NCI-H146 (cell line): ENCODE results near the gene ADM5.

Experiments used
- DNase-seq: peaks from one replicate; lab custom pipeline; 2025; lab: John Stamatoyannopoulos, UW

Gene ADM5

DNA sequence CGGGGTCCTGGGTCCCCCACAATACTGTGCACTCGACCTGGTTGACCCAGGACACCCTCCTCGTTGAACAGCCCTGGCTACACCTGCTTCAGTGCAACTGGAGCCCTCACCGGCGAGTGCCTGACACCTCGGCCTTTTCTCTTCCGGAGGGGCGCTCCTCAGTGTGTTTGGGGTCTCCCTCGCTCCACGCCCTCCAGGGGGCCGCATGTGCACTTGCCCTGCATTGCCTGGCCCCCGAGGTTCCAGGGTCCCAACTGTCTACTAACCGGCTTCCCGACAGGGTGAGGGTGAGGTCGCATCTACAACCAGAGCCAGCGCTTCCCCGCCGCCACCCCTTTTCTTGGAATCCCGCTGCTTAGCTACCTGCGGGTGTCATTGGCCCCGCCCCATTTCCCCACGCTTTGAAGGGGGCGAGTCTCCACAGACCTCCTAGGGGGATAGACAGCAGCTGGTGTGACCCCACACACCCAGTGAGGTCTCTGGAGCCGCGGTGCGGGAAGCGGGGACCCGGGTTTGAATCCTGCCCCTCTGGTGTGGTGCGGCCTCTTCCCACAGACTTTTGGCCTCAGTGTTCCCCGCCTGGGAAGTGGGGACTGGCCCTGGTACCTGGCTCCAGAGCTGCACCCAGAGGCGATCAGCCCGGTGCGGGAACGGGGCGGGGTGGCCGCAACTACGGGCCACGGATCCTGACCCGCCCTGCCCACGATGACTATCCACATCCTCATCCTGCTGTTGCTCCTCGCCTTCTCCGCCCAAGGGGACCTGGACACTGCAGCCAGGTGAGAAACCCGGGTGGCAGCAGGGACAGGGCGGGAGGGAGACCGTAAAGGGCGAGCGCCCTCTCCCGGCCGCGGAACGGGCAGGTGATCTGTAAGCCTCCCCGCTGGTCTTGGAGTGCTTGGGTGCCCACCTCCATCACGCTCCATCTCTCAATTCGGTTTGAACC lies at the start of gene ADM5:
Gene ADM5 (plus strand): TSS at position 462 of the 946 bp plus-strand sequence. CDS start 244 bp downstream, at position 706.
- DNase-seq, result peak; percentile 88

- DNase-seq, result peak; percentile 100
These were observed 49.1 kb upstream of the ADM5 start, which contains the start of gene RRAS for GRCh38 chr19:49640113-49640898. RRAS (minus strand) TSS chr19:49640143; CDS start chr19:49640098, 45 bp downstream.

GRCh38 chr19:49641688-49642491 lies 47.5 kb upstream of the ADM5 start, which contains the start of gene SCAF1:
SCAF1 (plus strand) TSS chr19:49642209; CDS start chr19:49645027, 2,818 bp downstream.
- peak; percentile 100 for DNase-seq

- DNase-seq, result no peak
These were observed 46.8 kb upstream of the ADM5 start for GRCh38 chr19:49642492-49643035.

DNA sequence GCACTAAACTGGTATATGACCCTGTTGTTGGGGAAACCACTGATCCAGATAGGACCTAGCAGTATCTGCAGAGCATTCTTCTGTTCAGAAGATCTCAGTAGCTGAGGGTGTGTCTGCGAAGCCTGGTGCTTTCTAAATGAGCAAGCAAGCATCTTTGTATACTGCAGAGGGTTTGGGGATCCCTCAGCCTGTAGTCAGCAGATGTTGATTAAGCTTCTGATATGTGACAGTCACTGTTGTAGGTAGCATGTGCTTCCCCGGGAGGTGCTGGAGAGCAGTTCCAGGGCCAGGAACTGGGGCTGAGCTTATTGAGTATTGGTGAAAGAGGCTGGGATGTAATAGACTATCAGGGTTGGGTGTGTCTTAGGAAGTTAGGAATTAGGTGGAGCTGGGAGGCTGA lies 45.9 kb upstream of the ADM5 start:
- no peak for DNase-seq

GRCh38 chr19:49645592-49645991 lies 43.8 kb upstream of the ADM5 start:
- no peak for DNase-seq

GRCh38 chr19:49645995-49646394 lies 43.4 kb upstream of the ADM5 start:
- DNase-seq, result no peak

GRCh38 chr19:49646586-49646985 lies 42.8 kb upstream of the ADM5 start:
- no peak for DNase-seq

DNA sequence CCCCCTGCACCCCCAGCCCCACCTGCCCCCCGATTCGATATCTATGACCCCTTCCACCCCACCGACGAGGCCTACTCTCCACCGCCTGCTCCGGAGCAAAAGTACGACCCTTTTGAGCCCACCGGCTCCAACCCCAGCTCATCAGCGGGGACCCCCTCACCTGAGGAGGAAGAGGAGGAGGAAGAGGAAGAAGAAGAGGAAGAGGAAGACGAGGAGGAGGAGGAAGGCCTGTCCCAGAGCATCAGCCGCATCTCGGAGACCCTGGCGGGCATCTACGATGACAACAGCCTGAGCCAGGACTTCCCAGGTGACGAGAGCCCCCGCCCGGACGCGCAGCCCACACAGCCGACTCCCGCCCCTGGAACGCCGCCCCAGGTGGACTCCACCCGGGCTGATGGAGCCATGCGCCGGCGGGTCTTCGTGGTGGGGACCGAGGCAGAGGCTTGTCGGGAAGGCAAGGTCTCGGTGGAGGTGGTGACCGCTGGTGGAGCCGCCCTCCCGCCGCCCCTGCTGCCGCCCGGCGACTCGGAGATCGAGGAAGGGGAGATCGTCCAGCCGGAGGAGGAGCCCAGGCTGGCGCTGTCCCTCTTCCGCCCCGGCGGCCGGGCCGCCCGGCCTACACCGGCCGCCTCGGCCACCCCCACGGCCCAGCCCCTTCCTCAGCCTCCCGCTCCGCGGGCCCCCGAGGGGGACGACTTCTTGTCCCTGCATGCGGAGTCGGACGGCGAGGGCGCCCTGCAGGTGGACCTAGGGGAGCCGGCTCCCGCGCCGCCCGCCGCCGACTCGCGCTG lies 38.2 kb upstream of the ADM5 start:
- no peak for DNase-seq

- no peak for DNase-seq
These were observed 37.4 kb upstream of the ADM5 start for GRCh38 chr19:49651820-49652550.

DNA sequence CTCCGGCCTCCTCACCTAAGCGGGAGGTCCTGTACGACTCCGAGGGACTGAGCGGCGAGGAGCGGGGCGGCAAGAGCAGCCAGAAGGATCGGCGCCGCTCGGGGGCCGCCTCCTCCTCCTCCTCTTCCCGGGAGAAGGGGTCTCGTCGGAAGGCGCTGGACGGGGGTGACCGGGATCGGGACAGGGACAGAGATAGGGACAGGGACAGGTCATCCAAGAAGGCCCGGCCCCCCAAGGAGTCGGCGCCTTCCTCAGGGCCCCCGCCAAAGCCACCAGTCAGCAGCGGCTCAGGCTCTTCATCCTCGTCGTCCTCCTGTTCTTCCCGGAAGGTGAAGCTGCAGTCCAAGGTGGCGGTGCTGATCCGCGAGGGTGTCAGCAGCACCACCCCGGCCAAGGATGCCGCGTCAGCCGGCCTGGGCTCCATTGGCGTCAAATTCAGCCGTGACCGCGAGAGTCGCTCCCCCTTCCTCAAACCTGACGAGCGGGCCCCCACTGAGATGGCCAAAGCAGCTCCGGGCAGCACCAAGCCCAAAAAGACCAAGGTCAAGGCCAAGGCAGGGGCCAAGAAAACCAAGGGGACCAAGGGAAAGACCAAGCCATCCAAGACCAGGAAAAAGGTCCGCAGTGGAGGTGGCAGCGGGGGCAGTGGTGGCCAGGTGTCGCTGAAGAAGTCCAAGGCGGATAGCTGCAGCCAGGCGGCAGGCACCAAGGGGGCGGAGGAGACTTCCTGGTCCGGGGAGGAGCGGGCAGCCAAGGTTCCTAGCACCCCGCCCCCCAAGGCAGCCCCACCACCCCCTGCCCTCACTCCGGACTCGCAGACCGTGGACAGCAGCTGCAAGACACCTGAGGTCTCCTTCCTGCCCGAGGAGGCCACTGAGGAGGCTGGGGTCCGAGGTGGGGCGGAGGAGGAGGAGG lies 36.6 kb upstream of the ADM5 start:
- DNase-seq, result no peak

DNA sequence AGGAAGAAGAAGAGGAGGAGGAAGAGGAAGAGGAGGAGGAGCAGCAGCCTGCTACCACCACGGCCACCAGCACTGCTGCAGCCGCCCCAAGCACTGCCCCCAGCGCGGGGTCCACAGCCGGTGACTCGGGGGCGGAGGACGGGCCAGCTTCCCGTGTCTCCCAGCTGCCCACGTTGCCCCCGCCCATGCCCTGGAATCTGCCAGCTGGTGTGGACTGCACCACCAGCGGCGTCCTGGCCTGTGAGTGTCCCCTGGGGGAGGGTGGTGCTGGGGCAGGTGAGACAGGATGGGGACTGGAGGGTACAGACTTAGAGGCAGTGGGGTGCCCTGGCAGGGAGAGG lies 36.0 kb upstream of the ADM5 start:
- DNase-seq, result no peak

- no peak for DNase-seq
These were observed 34.8 kb upstream of the ADM5 start for GRCh38 chr19:49654581-49654980.

GRCh38 chr19:49655570-49656455 lies 33.6 kb upstream of the ADM5 start:
- DNase-seq, result no peak

GRCh38 chr19:49656456-49657109 lies 32.8 kb upstream of the ADM5 start:
- DNase-seq, result no peak

DNA sequence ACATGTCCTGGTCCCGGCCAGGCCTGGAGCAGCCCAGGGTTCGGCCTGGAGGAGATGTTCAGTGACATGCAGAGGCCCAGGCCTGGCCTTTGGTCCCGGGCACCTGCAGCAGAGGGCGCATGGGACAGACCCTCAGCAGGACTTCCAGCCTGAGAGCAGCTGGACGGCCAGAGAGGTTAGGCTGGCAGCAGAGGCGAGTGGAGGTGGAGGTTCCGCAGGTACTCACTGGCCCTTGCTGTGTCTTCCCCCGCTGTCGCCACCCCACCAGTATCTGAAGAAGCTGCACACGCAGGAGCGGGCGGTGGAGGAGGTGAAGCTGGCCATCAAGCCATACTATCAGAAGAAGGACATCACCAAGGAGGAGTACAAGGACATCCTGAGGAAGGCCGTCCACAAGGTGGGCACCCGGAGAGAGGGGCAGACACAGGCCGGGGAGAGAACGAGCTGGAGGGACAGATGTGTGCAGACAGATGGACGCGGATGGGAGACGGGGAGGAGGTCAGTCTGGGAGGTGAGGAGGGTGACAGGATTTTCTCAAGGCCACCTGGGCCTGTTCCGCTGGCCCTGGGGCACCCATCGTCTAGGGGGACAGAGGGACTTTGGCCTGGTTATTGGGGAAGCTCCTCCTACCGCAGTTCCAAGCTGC lies 31.8 kb upstream of the ADM5 start:
- DNase-seq, result no peak

- DNase-seq, result no peak
These were observed 31.3 kb upstream of the ADM5 start for GRCh38 chr19:49658139-49658517.
